ENCODE results near the gene SAPCD1. TPM values are rescaled to one million over a fixed set of nuclear protein-coding genes. Genes with fewer than 3 reads are reported as not detected.

SAPCD1 gene
- total and polyA plus RNA-seq, 10 donors, result 3.6 to 14.2 (median 6.4) TPM; not detected in 1

DNA sequence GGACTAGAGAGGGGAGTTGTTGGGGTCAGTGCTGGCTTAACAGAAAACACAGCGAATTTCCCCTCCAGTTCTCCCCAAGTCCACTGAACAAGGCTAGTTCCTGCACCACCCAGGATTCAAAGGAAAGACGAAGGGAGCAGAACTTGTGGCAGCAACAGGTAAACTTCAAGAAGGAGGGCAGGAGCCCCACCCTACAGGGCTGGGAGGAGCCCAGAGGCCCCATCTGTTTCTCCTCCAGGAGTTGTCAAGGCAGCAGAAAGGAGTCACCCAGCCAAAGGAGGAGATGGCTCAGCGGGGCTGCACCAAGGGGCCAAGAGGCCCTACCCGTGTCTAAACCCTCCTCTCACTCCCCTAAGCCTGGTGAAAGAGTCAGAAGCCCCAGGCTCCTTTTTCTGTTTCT lies 1.7 kb downstream of the SAPCD1 start:
- H3K4me1 ChIP-seq, result peaks cover 0 to 27% (median 13%) of the 10 kb centered on the region in 6 donors
- H3K27me3 ChIP-seq (replicated peaks in 1 of 7), result no peaks in the 10 kb centered on the region
- H3K4me3 ChIP-seq, result no peak overlapping the region
- intact Hi-C loops (cut with DNase I; ENCODE audit: low total_unique reads), result no loop called here
- H3K27ac ChIP-seq, result no peak overlapping the region
- H3K9me3 ChIP-seq, result no peaks in the 10 kb centered on the region
- WGBS, 5 donors, result 84 to 91% (median 87%) methylated on average over 4 of the region's 4 CpGs
- TF ChIP-seq POLR2AphosphoS5 (IDR thresholded peaks at IDR 0.05) (no peak), POLR2A (IDR thresholded peaks at IDR 0.05) (no peak)
- TF ChIP-seq, protein P1, sequence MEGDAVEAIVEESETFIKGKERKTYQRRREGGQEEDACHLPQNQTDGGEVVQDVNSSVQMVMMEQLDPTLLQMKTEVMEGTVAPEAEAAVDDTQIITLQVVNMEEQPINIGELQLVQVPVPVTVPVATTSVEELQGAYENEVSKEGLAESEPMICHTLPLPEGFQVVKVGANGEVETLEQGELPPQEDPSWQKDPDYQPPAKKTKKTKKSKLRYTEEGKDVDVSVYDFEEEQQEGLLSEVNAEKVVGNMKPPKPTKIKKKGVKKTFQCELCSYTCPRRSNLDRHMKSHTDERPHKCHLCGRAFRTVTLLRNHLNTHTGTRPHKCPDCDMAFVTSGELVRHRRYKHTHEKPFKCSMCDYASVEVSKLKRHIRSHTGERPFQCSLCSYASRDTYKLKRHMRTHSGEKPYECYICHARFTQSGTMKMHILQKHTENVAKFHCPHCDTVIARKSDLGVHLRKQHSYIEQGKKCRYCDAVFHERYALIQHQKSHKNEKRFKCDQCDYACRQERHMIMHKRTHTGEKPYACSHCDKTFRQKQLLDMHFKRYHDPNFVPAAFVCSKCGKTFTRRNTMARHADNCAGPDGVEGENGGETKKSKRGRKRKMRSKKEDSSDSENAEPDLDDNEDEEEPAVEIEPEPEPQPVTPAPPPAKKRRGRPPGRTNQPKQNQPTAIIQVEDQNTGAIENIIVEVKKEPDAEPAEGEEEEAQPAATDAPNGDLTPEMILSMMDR (IDR thresholded peaks at IDR 0.05 in 8 of 11, conservative IDR thresholded peaks at IDR 0.05 in 3 of 11), result no peak
- peaks cover 0 to 42% (median 7%) of the 10 kb centered on the region in 6 donors for H3K36me3 ChIP-seq
- peak; percentile 34 for DNase-seq

DNA sequence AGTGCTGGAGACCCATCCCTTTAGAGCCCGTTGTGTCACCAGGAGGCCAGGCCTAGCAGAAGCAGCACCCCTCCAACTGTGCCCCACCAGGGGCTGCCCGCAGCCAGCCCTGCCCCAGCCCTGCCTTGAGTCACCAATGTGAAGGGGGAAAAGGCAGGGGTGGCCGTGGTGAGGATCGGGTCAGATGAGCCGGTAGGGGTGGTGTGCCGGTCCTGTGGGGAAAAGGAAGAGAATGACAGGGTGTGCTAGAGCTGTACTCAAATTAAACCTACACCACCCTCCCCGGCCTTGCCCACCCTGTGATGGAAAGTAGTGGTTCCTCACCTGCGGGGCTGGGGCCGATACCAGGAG lies 3.1 kb downstream of the SAPCD1 start:
- intact Hi-C loops (cut with DNase I; ENCODE audit: low total_unique reads), result no loop called here
- WGBS, 5 donors, result 75 to 86% (median 84%) methylated on average over 9 of the region's 9 CpGs

DNA sequence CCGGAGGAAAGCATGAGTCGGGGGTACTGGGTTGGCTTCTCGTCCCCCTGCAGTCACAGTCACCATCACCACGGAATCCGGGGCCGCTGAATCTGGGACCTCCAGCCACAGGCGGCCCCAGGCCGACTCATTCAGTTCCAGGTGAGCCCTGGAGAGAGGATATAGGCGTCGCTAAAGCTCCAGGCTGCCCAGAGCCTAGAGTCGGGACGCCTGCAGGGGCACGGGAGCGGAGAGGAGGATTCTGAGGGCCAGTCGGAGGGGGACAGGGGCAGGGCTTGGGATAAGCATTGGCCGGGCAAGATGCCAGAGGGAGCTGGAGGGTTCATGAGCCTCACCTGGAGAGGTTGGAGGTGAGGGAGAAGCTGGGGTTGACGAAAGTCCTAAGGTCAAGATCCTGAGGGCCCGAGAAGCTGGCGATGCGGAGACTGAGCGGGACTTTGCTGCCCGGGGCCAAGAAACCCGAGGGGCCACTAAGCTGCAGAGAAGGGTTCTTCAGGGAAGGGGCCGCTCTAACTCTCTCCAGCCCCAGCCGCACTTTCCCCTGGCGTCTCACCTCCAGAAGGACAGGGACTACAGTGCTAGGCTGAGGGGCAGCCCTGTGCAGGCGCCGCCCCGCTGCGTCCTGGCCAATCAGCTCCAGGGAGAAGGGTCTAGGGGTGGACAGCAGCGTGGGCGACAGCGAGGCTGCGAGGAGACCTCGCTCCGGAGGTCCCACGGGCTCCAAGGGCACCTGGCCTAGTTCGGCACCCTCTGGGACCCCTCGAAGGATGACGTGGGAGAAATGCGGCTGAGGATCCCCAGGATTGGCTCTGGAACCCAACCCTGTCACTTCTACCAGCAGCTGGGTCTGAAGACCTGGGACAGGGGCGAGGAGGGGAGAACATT lies 3.7 kb downstream of the SAPCD1 start:
- Histone ChIP-seq H3K36me3 (peaks cover 0 to 22% (median 5%) of the 10 kb centered on the region in 6 donors), H3K27ac (no peak overlapping the region), H3K9me3 (no peaks in the 10 kb centered on the region), H3K4me3 (peak overlapping the region in 2 of 8 donors; percentile 20 to 39), H3K4me1 (peaks cover 0 to 37% (median 21%) of the 10 kb centered on the region in 6 donors), H3K27me3 (replicated peaks in 1 of 7) (no peaks in the 10 kb centered on the region)
- 63 to 86% (median 73%) methylated on average over 37 to 42 of the region's 42 CpGs for WGBS, 5 donors
- intact Hi-C loops (cut with DNase I; ENCODE audit: low total_unique reads), result no loop called here
- DNase-seq, result peak; percentile 72
- TF ChIP-seq POLR2AphosphoS5 (IDR thresholded peaks at IDR 0.05) (peak in 1 of 3 donors; percentile 18), POLR2A (IDR thresholded peaks at IDR 0.05) (no peak)

More for the DNA sequence above, 3.1 kb downstream of the SAPCD1 start:
- Histone ChIP-seq H3K36me3 (peaks cover 0 to 28% (median 6%) of the 10 kb centered on the region in 6 donors), H3K4me3 (no peak overlapping the region), H3K27me3 (replicated peaks in 1 of 7) (no peaks in the 10 kb centered on the region), H3K4me1 (peaks cover 0 to 37% (median 21%) of the 10 kb centered on the region in 6 donors), H3K27ac (no peak overlapping the region), H3K9me3 (no peaks in the 10 kb centered on the region)
- DNase-seq, result peak; percentile 66
- TF ChIP-seq POLR2AphosphoS5 (IDR thresholded peaks at IDR 0.05) (no peak), POLR2A (IDR thresholded peaks at IDR 0.05) (no peak)
- TF ChIP-seq, protein P1 (IDR thresholded peaks at IDR 0.05 in 8 of 11, conservative IDR thresholded peaks at IDR 0.05 in 3 of 11), result no peak

DNA sequence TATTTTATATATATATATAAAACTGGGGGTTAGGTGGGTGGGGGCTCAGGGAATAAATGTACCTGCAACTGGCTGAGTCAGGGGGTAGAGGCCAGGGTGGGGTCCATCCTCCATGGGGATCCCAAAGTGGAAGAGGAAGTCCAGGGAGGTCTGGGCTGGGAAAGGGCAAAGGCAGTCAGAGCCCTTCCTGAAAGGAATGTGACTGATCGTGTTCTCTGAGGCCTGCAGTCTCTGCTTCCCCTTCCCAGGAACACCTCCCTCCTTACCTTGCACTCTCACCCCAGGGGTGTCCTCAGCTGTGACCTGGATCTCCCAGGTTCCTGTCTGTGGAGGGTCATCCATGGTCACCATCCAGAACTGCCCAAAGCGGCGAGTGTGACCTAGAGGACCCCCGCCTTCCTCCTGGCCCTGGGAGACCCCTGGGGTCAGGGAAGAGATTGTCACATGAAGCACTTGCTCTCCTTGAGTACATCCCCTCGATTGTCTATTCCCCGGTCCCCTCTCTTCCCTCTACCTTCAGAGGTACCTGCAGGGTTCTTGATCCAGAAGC lies 4.7 kb downstream of the SAPCD1 start:
- WGBS, 5 donors, result 63 to 86% (median 77%) methylated on average over 6 of the region's 6 CpGs
- Histone ChIP-seq H3K27me3 (replicated peaks in 1 of 7) (no peaks in the 10 kb centered on the region), H3K9me3 (no peaks in the 10 kb centered on the region), H3K36me3 (peaks cover 0 to 12% (median 1%) of the 10 kb centered on the region in 6 donors), H3K4me1 (peaks cover 0 to 45% (median 24%) of the 10 kb centered on the region in 6 donors), H3K27ac (no peak overlapping the region), H3K4me3 (no peak overlapping the region)
- TF ChIP-seq POLR2A (IDR thresholded peaks at IDR 0.05) (no peak), POLR2AphosphoS5 (IDR thresholded peaks at IDR 0.05) (no peak)
- TF ChIP-seq, protein P1 (IDR thresholded peaks at IDR 0.05 in 8 of 11, conservative IDR thresholded peaks at IDR 0.05 in 3 of 11), result no peak
- peak; percentile 46 for DNase-seq
- intact Hi-C loops (cut with DNase I; ENCODE audit: low total_unique reads), result no loop called here
